Fibroblast of mammary gland (primary cell): ENCODE results near the gene OSBP.

Experiments used
- DNase-seq: peaks from one replicate; pipeline ENCODE4 v3.0.0-alpha.2; 2010; ENCODE audit warnings: low read depth
- H3K4me3 ChIP-seq: 2 replicates; pipeline ENCODE4 v1.5.1; 2011; ENCODE audit warnings: low read depth, mild to moderate bottlenecking, low read length, moderate library complexity; ENCODE audit not compliant: control insufficient read depth
- CTCF ChIP-seq: conservative IDR thresholded peaks from 2 replicates; pipeline ENCODE4 v1.5.1; 2011; ENCODE audit warnings: low read depth, low read length, inconsistent platforms; ENCODE audit not compliant: control insufficient read depth, insufficient read depth

OSBP gene

GRCh38 chr11:59542142-59542810, 73.3 kb downstream of the OSBP start:
- no peak for TF ChIP-seq CTCF
- no peak for DNase-seq
- H3K4me3 ChIP-seq: no peak overlapping the region

- DNase-seq: no peak
- H3K4me3 ChIP-seq: no peak overlapping the region
- TF ChIP-seq CTCF: no peak
Measured at GRCh38 chr11:59534676-59535075, 80.9 kb downstream of the OSBP start.

- TF ChIP-seq CTCF: no peak
- DNase-seq: no peak
- H3K4me3 ChIP-seq: no peak overlapping the region
Measured at GRCh38 chr11:59532620-59533019, 83.0 kb downstream of the OSBP start.

- H3K4me3 ChIP-seq: no peak overlapping the region
- DNase-seq: no peak
- TF ChIP-seq CTCF: no peak
Measured at GRCh38 chr11:59528711-59529110, 86.9 kb downstream of the OSBP start.
